Naive B cell (primary cell): ENCODE results near the gene DGLUCY. TPM values are rescaled to one million over a fixed set of nuclear protein-coding genes. Genes with fewer than 3 reads are reported as not detected.

Source experiments
- ATAC-seq, 2 donors: fragments of 150-1000 bp; cut with Tn5 transposase; 2 replicates each; pipeline ENCODE4 v1.10.0; 2021; ENCODE audit warnings: low read depth in 2 of 2, mild to moderate bottlenecking in 2 of 2, moderate library complexity in 2 of 2
- DNase-seq: peaks from one replicate; pipeline ENCODE4 v3.0.0; 2022
- H3K27ac Mint-ChIP-seq, 6 donors: one replicate each; pipeline ENCODE4 v1.8.0; 2020 to 2022; ENCODE audit warnings: mild to moderate bottlenecking in 6 of 6, mixed read lengths in 6 of 6, moderate library complexity in 5 of 6, inconsistent platforms in 2 of 6
- H3K27me3 Mint-ChIP-seq, 3 donors: one replicate each; pipeline ENCODE4 v1.8.0; 2021 to 2022; ENCODE audit warnings: mixed read lengths in 3 of 3, mild to moderate bottlenecking in 1 of 3
- H3K36me3 Mint-ChIP-seq, 2 donors: one replicate each; pipeline ENCODE4 v1.8.0; 2020 to 2022; ENCODE audit warnings: mixed read lengths in 2 of 2, inconsistent platforms in 1 of 2, mild to moderate bottlenecking in 1 of 2
- H3K4me1 Mint-ChIP-seq, 3 donors: one replicate each; pipeline ENCODE4 v1.8.0; 2020 to 2022; ENCODE audit warnings: mixed read lengths in 3 of 3, inconsistent platforms in 1 of 3, mild to moderate bottlenecking in 1 of 3, moderate library complexity in 1 of 3
- H3K4me3 Mint-ChIP-seq, 8 donors: one replicate each; pipeline ENCODE4 v1.8.0; 2020 to 2022; ENCODE audit warnings: mild to moderate bottlenecking in 8 of 8, mixed read lengths in 8 of 8, moderate library complexity in 8 of 8, inconsistent platforms in 2 of 8
- H3K9me3 Mint-ChIP-seq, 7 donors: one replicate each; pipeline ENCODE4 v1.8.0; 2020 to 2022; ENCODE audit warnings: mixed read lengths in 7 of 7, mild to moderate bottlenecking in 5 of 7, inconsistent platforms in 2 of 7, moderate library complexity in 1 of 7
- polyA plus RNA-seq, 6 donors: library from polyadenylated mRNA; unstranded; fragments of 300-500 nt; fragmentation: Illumina TruSeq; gene quantifications; one replicate each; pipeline ENCODE4 v1.2.3, GENCODE V29; 2021; ENCODE audit warnings: low read depth in 6 of 6

The DGLUCY gene
- polyA plus RNA-seq, 6 donors from 2014 or later, result 29.3 to 54.3 (median 37.7) TPM

DNA sequence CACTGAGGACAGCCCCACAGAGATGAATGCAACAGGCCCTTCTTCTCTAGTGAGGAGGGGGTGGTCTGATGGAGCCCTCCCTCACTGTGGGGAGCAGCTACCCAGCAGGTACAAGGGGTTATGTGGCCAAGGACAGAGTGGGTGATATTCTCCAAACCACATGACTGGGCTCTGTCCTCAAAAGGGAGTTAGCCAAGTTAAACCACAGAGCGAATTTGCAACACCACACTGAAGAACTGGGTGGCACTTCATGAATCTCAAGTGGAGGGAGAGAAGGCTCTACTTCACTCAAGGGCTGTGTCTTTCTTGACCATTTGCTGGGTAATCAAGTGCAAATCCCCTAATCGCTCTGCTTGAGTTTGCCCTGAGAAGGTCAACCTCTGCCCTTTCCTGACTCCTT is 118.2 kb downstream of the DGLUCY start:
- H3K4me3 Mint-ChIP-seq, result peak overlapping the region in 1 of 8 donors; percentile 19
- DNase-seq (no peak), ATAC-seq (no peak)
- H3K36me3 Mint-ChIP-seq, result no peaks in the 10 kb centered on the region
- peaks cover 42 to 72% (median 54%) of the 10 kb centered on the region in 3 donors for H3K4me1 Mint-ChIP-seq
- H3K9me3 Mint-ChIP-seq, result no peaks in the 10 kb centered on the region
- peak overlapping the region in 2 of 6 donors; percentile 20 to 47 for H3K27ac Mint-ChIP-seq
- no peaks in the 10 kb centered on the region for H3K27me3 Mint-ChIP-seq

DNA sequence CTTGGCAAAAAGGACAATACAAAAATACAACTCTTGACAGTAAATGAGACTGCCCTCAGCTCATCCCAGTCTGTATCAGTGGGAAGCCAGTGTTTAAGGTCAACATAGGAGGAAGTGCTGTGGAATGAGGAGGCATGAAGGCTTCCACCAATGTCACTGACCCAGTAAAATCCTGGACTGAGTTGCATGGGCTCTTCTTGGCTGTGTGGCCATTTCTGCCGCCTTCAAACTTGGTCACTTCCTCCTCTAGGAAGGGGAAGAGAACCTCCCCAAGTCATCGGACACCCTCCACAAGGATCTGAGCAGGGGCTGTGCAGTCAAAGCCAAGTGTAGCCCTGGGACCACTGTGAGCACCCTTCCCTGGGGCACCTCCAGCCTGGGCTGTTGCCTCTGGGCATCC is 118.7 kb downstream of the DGLUCY start:
- H3K36me3 Mint-ChIP-seq, result no peaks in the 10 kb centered on the region
- H3K4me3 Mint-ChIP-seq, result no peak overlapping the region
- peak overlapping the region in 3 of 6 donors; percentile 20 to 47 (median 20) for H3K27ac Mint-ChIP-seq
- DNase-seq (no peak), ATAC-seq (no peak)
- H3K27me3 Mint-ChIP-seq, result no peaks in the 10 kb centered on the region
- H3K4me1 Mint-ChIP-seq, result peaks cover 39 to 66% (median 52%) of the 10 kb centered on the region in 3 donors
- H3K9me3 Mint-ChIP-seq, result no peaks in the 10 kb centered on the region

DNA sequence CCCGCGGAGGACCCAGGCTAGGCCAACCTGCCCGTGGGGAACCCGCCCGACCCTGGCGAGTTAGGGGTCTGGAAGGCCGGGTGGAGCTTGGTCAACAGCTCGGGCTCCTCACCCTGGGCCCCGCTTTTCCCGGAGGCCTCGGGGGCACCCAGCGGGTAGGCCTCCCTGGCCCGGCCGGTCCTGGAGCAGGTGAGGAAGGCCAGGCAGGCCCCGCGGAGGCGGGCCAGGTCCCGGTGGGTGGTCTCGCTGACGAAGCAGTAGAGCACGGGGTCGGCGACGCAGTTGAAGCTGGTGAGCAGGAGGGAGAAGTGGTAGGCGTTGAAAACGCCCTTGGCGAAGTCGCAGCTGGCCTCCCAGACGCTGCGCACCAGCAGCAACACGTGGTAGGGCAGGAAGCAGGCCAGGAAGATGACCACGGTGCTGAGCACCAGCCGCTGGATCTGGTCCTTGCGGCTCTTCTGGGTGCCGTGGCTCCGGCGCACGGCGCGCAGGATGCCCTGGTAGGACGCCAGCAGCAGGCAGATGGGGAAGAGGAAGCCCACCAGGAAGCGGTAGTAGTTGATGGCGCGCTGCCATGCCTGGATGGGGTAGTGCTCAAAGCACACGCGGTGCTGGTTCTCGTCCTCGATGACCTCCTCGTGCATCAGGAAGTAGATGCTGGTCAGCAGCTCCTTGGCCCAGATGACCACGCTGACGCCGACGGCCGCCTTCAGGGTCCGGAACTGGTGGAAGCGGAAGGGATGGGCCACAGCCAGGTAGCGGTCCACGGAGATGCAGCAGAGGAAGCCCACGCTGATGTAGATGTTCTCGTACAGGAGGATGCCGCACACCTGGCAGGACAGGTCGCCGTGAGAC is 120.3 kb downstream of the DGLUCY start:
- Mint-ChIP-seq H3K36me3 (no peaks in the 10 kb centered on the region), H3K27ac (no peak overlapping the region), H3K4me1 (peaks cover 29 to 55% (median 45%) of the 10 kb centered on the region in 3 donors), H3K9me3 (no peaks in the 10 kb centered on the region), H3K4me3 (peak overlapping the region in 1 of 8 donors; percentile 41), H3K27me3 (no peaks in the 10 kb centered on the region)
- ATAC-seq (no peak), DNase-seq (no peak)

DNA sequence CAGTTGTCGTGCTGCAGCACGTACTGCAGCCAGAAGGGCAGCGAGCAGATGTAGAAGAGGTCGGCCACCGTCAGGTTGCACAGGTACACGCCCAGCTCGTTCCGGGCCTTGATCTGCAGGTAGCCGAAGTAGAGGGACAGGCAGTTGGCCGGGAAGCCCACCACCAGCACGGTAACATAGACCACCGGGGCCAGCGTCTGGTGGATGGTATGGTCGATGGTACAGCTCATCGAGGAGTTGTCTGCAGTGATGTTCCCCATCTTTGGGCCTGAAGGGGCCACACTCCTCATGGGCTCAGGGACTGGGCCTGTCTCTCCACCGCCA is 120.9 kb downstream of the DGLUCY start:
- no peak for ATAC-seq
- no peaks in the 10 kb centered on the region for H3K27me3 Mint-ChIP-seq

DNA sequence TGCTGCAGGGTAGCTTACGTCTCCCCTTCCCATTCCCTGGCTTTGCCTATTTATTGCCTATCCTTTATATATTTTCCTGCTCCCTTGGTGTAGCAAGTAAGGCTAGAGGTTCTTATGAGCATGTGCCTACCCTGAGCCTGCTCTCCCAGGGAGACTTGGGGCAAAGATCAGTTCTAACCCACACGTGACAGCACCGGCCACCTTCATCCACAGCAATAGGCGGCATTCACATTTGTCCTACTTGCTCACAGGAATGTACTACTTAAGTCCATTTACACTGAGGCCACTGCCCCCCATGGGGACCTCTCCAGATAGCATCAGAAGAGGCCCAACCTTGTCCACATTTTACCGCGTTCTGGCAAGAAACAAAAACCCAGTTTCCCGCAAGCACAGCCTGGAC is 122.0 kb downstream of the DGLUCY start:
- Mint-ChIP-seq H3K27me3 (no peaks in the 10 kb centered on the region), H3K36me3 (no peaks in the 10 kb centered on the region), H3K4me1 (peaks cover 17 to 48% (median 28%) of the 10 kb centered on the region in 3 donors), H3K9me3 (no peaks in the 10 kb centered on the region), H3K4me3 (peak overlapping the region in 1 of 8 donors; percentile 67), H3K27ac (peak overlapping the region in 1 of 6 donors; percentile 81)
- no peak for DNase-seq
- no peak for ATAC-seq

More for the DNA sequence above, 120.9 kb downstream of the DGLUCY start:
- Mint-ChIP-seq H3K36me3 (no peaks in the 10 kb centered on the region), H3K4me3 (peak overlapping the region in 1 of 8 donors; percentile 42), H3K9me3 (no peaks in the 10 kb centered on the region), H3K27ac (no peak overlapping the region), H3K4me1 (peaks cover 24 to 53% (median 39%) of the 10 kb centered on the region in 3 donors)
- no peak for DNase-seq

DNA sequence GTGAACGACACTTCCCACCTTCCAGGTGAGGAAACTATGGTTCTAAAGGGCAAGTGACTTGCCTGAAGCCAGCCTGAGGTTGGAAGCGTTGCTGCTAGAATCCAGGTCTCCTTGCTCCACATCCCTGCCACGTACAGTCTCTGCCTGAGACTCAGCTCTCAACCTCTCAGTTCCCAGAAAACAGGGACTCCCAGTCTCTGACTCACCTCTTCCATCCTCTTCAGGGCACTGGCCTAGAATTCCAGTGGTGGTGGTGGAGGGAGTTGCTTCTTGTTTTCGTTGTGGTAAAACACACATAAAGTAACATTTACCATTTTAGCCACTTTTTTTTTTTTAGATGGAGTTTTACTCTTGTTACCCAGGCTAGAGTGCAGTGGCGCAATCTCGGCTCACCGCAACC is 123.3 kb downstream of the DGLUCY start:
- ATAC-seq (no peak), DNase-seq (no peak)
- Mint-ChIP-seq H3K27ac (no peak overlapping the region), H3K9me3 (peaks cover 0 to 4% (median 0%) of the 10 kb centered on the region in 7 donors), H3K27me3 (no peaks in the 10 kb centered on the region), H3K4me3 (no peak overlapping the region), H3K4me1 (peaks cover 22 to 48% (median 33%) of the 10 kb centered on the region in 3 donors), H3K36me3 (peaks cover 0 to 3% of the 10 kb centered on the region in 2 donors)

DNA sequence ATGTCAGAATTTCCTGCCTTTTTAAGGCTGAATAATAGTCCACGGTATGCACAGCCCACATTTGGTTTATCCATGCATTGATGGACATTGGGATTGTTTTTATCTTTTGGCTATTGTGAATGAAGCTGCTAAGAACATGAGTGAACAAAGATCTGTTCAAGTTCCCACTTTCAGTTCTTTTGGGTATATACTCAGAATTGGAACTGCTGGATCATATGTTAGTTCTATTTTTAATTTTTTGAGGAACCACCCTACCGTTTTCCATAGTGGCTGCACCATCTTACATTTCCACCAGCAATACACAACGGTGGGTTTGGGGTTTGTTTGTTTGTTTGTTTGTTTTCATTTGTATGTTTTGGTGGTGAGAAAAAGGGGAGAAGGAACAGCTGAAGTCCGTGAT is 124.2 kb downstream of the DGLUCY start:
- no peak for DNase-seq
- H3K27ac Mint-ChIP-seq, result no peak overlapping the region
- peaks cover 0 to 3% of the 10 kb centered on the region in 2 donors for H3K36me3 Mint-ChIP-seq
- peaks cover 26 to 48% (median 37%) of the 10 kb centered on the region in 3 donors for H3K4me1 Mint-ChIP-seq
- peaks cover 0 to 4% (median 0%) of the 10 kb centered on the region in 7 donors for H3K9me3 Mint-ChIP-seq
- H3K27me3 Mint-ChIP-seq, result no peaks in the 10 kb centered on the region
- peak overlapping the region in 1 of 8 donors; percentile 48 for H3K4me3 Mint-ChIP-seq
- ATAC-seq, result no peak

DNA sequence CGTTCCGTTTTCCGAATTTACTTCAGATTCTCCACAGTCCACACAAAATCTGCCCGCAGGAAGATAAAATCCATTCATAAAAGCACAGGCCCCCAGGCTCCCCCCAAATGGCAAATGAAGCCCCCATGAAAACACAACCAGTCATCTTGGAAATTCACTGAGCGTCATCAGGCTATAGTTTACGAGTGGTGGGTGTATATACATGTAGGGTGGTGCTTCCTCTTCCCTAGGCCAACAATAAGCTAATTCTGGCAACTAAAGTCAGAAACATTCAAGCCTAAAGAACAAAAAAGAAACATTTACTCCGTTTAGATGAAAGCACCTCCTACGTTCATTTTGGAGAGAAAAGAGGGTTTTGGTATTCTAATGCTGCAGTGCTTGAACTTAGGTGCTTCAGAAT is 124.8 kb downstream of the DGLUCY start:
- ATAC-seq (no peak), DNase-seq (no peak)
- Mint-ChIP-seq H3K4me1 (peaks cover 32 to 50% (median 42%) of the 10 kb centered on the region in 3 donors), H3K4me3 (no peak overlapping the region), H3K36me3 (peaks cover 0 to 3% of the 10 kb centered on the region in 2 donors), H3K27ac (peak overlapping the region in 2 of 6 donors; percentile 34 to 38), H3K27me3 (no peaks in the 10 kb centered on the region), H3K9me3 (peaks cover 0 to 4% (median 0%) of the 10 kb centered on the region in 7 donors)

DNA sequence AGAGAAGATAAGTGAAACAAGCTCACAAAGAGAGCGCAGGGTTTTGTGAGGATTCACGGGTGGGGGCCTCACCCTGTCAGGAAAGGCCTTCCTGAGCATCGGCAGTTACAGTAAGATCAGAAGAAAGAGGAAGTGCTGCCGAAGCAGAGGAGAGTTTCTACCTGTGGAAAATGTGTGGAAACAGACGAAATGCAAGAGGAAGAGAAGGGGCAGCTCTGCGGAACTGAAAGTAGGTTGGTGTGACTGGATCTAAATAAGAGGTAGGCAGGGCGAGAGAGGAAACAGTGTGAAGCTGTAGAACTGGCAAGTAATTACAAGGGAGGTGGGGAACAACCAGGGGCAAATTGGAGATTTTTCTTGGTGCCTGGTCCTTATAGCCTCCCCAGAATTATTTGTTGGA is 128.0 kb downstream of the DGLUCY start:
- Mint-ChIP-seq H3K27me3 (no peaks in the 10 kb centered on the region), H3K36me3 (peaks cover 0 to 3% of the 10 kb centered on the region in 2 donors), H3K9me3 (peaks cover 0 to 4% (median 0%) of the 10 kb centered on the region in 7 donors), H3K27ac (peak overlapping the region; percentile 19 to 90 (median 80)), H3K4me3 (peak overlapping the region; percentile 22 to 91 (median 79)), H3K4me1 (peaks cover 41 to 65% (median 52%) of the 10 kb centered on the region in 3 donors)
- DNase-seq (peak; percentile 83), ATAC-seq (peak; percentile 77 to 81)

DNA sequence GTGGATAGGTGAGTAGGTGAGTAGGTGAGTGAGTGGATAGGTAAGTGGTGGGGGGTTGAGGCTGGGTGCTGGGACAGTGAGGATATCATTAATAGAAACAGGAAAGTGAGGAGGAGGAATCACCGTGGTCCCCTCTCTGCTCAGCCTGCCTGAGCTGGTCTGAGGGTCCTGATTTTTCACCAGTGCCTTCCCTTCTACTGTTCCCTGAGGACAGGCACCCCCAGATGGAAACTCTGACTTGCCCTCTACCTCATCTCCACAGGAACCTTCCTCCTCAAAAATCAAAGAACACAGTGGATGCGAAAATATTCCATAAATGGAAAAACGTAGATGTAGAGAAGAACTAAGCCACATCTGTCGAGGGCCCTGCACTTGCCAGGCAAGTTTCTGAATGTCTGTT is 128.8 kb downstream of the DGLUCY start:
- Mint-ChIP-seq H3K36me3 (peaks cover 0 to 8% of the 10 kb centered on the region in 2 donors), H3K4me1 (peaks cover 45 to 69% (median 52%) of the 10 kb centered on the region in 3 donors), H3K4me3 (peak overlapping the region in 6 of 8 donors; percentile 61 to 89 (median 80)), H3K27ac (peak overlapping the region in 4 of 6 donors; percentile 16 to 96 (median 56)), H3K27me3 (no peaks in the 10 kb centered on the region), H3K9me3 (peaks cover 0 to 5% (median 4%) of the 10 kb centered on the region in 7 donors)
- DNase-seq, result no peak
- ATAC-seq, result no peak

DNA sequence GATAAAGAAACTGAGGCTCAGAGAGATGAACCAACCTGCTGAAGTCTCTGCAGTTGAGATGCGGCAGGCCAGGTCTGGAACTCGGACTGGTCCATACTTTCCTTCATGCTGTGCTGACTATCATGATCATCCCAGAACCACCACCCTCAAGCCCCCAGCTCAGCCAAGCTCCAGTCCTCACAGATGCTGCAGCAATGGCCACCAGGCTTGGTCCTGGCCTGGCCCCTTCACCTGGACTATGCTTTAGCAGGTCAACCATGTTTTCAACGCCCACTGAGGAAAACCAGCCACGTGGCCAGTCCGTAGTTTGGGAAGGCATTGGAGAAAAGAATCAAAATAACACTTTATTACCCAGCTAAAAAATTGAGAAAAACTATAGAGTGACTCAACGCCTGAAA is 129.2 kb downstream of the DGLUCY start:
- Mint-ChIP-seq H3K9me3 (peaks cover 0 to 5% (median 4%) of the 10 kb centered on the region in 7 donors), H3K4me1 (peaks cover 45 to 71% (median 52%) of the 10 kb centered on the region in 3 donors), H3K36me3 (peaks cover 0 to 8% of the 10 kb centered on the region in 2 donors), H3K4me3 (peak overlapping the region; percentile 69 to 91 (median 80)), H3K27ac (peak overlapping the region; percentile 77 to 96 (median 93)), H3K27me3 (no peaks in the 10 kb centered on the region)
- ATAC-seq (no peak), DNase-seq (no peak)

DNA sequence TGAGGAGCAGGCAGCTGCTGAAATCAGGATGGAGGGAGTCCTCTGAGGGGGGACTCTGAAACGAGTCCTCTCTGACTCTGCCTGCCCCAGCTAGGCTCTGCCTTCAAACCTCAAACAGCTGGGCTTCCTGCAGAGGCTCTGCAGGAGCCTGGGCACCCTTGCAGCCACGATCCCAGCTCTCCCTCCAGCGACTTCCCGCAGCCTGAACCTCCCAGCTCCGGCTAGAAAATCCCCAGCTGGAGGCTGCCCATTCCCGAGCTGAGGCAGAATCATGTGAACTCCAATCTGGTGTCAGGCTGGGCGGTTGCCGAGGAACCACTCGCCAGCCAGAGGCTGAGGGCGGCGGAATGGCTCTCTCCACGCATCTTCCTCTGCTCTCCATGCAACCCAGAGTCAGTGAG is 130.6 kb downstream of the DGLUCY start, which contains the start of gene GPR68:
TSS of gene GPR68 (minus strand) at position 204 of the 401 bp plus-strand sequence. CDS start 9,654 bp downstream, outside the sequence.
- no peaks in the 10 kb centered on the region for H3K27me3 Mint-ChIP-seq

DNA sequence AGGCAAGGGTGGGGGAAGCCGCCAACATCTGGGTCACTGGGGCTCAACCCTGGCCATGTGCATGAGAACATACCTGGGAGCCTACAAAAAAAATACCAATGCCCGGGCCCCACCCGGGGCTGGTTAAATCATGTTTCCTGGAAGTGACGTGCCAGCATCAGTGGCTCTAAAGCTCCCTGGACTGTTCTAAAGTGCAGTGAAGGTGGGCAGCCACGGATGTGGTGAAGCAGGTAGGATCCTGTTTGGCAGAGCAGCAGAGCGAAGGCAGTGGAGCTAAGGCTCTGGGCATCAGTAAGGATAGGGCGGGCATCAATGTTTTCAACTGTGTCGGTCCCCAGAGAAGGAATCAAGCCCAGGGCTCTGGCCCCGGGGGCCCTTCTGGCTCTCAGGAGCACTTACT is 131.2 kb downstream of the DGLUCY start:
- Mint-ChIP-seq H3K27ac (peak overlapping the region in 4 of 6 donors; percentile 31 to 93 (median 45)), H3K9me3 (peaks cover 0 to 6% (median 4%) of the 10 kb centered on the region in 7 donors), H3K36me3 (peaks cover 0 to 8% of the 10 kb centered on the region in 2 donors), H3K27me3 (no peaks in the 10 kb centered on the region), H3K4me1 (peaks cover 51 to 73% (median 51%) of the 10 kb centered on the region in 3 donors), H3K4me3 (peak overlapping the region in 4 of 8 donors; percentile 60 to 91 (median 66))
- ATAC-seq, result no peak
- DNase-seq, result no peak

More for the DNA sequence above, 130.6 kb downstream of the DGLUCY start, which contains the start of gene GPR68:
- Mint-ChIP-seq H3K27ac (peak within 1 kb of the TSS; percentile 77 to 96 (median 93)), H3K4me1 (peaks cover 46 to 73% (median 47%) of the 10 kb centered on the region in 3 donors), H3K36me3 (peaks cover 0 to 8% of the 10 kb centered on the region in 2 donors), H3K9me3 (peaks cover 0 to 5% (median 4%) of the 10 kb centered on the region in 7 donors), H3K4me3 (peak within 1 kb of the TSS; percentile 69 to 91 (median 80))
- ATAC-seq, result no peak
- DNase-seq, result no peak
